GM21825 (cell line): ENCODE measurements around the gene ATP5ME.
"Not testable (repeated sequence)": the region's sequence is repeated elsewhere in the genome, so short reads cannot be mapped to it uniquely, and the experiment has no call there.

Experiments used
- ATAC-seq: cut with Tn5 transposase; IDR thresholded peaks from one replicate; pipeline ENCODE4 v1.9.1; 2021; ENCODE audit warnings: mild to moderate bottlenecking, moderate library complexity; ENCODE audit not compliant: unreplicated experiment

ATP5ME gene

DNA sequence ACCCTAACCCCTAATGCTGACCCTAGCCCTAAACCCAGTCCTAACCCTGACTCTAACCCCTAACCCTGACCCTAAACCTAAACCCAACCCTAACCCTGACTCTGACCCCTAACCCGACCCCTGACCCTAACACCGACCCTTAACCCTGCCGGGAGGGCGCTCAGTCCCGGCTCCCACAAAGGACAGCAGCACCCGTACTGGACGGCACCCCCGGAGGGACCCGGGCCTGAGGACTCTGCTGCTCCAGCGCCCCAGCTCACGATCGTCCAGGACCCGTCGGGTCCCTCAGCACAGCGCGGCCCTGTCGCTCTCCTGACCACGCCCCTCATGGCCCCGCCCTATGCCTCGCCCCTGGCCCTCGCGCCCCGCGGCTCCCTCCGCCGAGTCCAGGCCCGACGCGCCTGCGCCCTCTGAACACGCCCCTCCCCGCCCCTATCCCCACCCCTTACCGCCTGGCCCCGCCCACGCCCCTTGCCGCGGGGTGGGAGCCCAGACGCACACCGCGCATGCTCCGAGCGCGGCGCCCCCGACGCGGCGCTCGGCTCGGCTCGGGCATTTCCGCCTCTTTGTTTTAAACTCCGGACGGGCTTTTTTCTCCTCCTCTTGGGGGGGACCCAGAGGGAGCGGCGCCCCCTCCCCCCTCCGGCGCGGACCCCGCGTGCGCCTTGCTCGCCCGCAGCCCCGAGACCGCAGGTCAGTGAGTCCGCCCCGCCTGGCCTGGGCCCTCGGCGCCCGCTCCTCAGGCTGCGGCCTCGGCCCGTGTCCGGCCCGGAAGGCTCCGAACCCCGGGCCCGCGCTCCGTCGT, 31.4 kb upstream of the ATP5ME start, which contains the start of gene PCGF3:
PCGF3 (plus strand) TSS at position 555 of the 805 bp plus-strand sequence. CDS start 27,849 bp downstream, outside the sequence.
- ATAC-seq: peak; percentile 88

DNA sequence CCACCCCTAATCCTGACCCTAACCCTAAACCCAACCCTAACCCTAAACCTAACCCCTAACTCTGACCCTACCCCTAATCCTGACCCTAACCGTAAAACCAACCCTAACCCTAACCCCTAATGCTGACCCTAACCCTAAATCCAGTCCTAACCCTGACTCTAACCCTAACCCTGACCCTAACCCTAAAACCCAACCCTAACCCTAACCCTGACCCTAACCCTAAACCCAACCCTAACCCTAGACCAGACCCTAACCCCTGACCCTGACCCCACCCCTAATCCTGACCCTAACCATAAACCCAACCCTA, 30.8 kb upstream of the ATP5ME start:
- ATAC-seq: no peak

DNA sequence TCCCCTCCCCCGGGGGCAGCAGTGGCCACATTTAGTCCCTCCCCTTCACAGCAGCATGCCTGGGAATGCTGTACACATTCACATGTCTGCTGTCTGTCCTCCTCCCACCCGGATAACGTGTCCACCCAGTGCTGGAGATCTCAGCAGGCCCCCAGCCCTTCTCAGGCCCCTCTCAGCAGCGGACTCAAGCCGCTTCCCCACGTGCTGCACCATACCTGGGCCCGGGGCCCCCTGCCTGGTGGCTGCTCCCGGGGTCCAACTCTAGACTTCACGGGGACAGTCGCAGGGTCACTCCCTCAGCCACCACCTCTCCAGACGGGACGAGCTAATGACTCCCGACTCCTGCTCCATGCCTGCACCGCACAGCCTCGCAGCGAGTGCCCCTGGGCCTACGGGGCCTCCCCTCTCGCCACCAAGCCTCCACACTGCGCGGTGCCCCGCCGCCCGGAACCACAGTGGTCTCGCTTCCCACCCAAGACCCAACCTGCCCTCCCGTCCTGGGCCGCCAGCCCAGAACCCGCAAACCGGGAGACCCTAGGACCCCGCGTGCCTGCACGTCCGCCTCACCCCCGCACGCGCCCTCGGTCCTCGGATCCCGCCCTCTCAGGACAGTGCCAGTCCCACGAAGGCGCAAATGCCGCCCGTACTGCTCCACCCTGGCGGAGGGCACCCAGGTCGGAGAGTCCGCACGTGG, 30.3 kb upstream of the ATP5ME start:
- no peak for ATAC-seq

DNA sequence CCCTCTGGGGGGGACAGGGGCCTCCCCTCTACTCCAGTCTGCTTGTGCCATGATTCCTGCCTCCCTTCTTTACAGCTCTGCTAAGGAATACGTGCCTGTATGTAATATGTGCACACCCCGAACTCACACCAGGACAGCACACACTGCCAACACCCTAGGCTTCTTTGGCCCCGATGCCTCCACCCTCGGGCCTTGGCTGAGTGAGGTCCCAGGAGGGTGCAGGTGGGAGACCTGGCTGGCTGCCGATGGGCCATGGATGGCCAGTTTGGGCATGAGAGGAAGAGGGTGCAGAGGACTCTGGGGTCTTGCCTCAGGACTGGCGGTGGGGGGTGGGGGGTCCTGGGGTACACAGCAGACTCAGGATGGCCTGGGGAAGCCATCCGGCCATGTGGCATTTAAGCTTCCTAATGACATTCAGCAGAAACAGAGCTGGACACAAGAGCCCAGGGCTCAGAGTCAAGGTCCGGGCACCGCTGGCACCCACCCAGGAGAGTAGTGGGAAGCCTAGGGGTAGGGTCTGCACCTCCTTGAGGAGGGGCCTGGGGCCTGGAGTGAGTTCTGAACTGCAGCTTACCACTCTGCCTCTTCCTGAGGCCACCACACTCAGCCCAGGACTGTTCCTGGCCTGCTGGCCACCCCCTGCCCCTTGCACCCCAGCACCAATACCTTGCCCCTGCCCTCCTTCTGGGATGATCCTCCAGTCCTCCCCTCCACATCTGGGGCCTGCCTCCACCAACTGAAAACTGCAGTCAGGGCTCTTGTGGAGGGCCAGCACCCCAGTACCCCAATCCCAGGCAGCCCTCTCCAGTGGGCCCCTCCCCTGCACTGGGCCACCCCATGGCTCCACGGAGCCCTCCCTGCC, 29.5 kb upstream of the ATP5ME start:
- no peak for ATAC-seq

DNA sequence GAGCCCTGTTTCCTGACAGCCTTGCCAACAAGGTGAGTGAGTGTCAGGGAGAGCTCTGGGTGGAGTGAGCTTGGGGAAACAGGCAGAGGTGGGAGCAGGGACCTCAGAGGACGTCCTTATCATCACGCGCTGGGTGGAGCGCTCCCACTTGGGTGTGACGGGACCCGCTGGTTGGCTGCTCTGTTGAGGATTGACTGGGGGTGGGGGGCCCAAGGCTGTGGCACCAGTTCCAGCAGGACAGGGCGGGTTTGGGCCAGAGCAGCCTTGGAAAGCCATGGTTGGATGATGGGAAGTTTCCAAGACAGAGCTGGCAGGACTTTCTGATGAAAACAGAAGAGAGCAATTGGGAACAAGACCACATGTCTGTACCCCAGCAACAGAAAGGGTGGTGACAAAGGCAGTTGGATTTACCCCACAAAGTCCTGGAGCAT, 28.6 kb upstream of the ATP5ME start:
- no peak for ATAC-seq

DNA sequence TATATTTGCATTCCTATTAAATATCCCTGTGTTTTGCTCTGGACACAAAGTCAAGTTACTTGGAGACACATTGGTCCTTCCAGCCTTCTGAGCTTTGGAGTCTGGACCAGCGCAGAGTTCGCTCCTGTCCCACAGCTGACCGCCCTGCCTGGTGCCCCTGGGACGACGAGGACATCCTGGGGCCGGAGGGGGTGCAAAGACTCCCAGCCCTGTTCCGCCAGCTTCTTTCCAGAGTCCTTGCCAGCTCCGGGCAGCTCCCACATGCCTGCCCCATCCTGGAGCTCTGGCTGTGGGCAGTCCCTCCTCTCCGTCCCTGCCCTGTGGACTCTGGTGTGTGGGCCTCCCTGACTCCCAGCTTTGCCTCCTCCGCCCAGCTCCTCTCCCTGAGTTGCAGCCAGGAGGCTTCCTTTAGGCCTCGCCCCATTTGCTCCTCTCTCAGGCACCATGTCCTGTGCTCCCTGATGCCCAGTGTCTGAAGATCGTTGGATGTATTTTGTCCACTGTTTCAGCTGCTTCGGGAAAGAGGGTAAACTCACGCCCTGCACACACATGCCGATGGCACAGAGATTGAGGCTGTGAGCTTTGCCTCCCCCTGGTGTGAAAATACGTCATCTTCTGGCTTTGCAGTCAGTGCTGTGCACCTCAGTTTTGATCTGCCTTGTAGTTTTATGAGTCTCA, 26.6 kb upstream of the ATP5ME start:
- no peak for ATAC-seq

DNA sequence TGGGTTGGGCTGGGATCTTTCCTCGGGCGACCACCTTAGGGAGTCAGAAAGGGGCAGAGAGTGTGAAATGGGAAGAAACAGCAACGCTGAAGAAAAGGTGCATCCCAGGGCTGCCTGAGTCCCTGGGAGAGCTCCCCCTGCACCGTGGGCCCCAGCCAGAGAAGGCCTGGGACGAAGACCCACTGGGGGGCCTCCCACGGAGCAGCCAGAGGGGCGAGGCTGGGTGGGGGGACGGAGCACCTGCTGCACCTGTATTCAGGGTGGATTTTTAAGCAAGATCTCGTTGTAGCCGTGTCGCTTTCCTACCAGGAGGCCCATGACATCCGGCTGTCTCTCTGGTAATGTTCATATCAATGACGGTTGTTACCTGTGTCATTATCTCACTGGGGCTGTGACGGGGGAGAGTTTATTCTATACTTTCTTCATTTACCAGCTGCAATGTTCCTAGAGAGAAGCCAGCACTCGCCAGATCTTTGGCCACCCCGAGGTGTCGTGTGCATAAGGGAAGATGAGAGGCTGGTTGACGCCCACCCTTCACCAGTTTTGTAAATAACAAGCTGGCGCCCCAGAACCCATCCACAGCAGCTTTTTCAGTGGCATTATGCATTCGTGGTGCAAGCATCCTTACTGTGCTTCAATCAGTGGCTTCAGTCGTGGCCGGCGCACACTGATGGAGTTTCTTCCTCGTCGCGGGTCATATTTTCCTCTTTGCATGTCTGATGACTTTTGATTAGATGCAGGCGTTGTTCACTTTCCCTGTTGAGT, 25.9 kb upstream of the ATP5ME start:
- no peak for ATAC-seq

DNA sequence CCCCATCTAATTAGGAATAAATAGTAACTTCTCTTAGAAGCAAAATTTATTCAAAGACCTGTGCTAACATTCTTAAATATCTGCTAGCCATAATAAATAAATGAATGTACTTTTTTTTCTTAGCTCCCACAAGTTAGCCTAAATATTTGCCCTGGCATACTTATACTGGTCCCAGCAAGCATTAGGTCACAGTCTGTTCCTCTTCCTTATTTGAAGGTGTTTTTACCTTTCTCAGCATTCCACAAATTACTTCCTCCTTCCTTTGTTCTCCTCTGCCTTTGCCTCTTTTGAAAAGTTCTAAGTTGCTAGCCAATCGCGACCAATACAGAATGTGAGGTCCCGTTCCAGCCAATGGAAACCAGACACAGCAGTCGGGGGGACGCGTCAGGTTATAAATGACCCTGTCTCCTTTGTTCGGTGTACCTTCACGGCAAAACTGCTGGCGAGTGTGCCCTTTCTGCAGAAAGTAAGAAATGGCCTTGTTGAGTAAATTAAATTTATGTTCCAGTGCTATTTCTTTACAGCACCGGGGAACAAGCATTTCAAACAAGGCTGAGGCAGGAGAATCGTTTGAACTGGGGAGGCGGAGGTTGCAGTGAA, 20.4 kb upstream of the ATP5ME start:
- not testable (repeated sequence) for ATAC-seq

DNA sequence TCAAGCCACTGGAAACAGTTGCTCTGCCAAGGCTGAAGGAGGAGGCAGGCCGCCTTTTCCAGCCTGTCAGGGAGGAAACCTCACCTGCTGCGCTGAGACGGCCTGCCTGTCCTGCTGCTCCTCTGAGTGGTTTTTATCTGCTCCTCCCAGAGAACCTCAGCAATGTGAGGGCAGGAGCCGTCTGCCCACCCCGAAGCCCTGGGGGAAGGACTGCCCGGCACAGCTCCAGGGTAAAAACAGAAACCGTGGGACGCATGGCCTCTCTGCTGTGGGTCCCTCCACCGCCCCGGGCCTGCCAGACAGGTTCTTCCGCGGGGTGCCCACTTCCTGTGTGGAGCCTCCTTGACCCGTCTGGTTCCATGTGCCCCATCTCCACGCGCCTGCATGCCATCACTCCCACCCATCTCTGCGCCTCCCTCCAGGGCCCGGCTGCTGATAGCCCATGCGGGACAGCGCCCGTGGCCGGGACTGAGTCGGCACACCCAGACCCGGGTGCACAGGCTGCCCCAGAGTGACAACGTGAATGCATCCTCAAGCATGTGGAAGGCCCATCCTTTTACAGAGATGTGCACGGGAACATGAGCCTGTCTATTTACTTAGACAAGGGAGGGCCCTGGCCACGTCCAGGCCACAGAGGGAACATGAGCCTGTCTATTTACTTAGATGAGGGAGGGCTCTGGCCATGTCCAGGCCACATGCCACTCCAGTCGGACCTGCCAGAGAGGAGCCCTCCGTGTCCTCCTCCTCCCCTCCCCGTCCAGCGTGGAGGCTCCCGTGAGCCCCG, 18.9 kb upstream of the ATP5ME start:
- ATAC-seq: no peak

DNA sequence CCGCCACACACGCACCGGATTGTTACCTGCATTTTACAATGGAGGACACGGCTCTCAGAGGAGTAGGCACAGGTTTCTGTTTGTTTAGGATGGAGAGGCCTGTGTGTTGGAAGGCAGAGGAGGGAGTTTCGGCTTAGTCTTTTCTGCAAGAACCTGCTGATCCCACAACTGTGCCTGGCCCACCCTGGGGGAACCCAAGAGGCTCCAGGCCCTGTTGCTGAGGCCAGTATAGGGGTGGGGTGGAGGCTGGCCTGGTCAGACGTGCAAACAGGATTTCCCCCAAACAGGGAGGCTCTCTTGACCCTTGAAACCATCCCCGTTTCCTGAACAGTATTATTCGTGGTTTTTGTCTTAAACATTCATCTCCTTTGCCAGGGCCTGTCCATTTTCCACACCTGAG, 15.6 kb upstream of the ATP5ME start:
- no peak for ATAC-seq

DNA sequence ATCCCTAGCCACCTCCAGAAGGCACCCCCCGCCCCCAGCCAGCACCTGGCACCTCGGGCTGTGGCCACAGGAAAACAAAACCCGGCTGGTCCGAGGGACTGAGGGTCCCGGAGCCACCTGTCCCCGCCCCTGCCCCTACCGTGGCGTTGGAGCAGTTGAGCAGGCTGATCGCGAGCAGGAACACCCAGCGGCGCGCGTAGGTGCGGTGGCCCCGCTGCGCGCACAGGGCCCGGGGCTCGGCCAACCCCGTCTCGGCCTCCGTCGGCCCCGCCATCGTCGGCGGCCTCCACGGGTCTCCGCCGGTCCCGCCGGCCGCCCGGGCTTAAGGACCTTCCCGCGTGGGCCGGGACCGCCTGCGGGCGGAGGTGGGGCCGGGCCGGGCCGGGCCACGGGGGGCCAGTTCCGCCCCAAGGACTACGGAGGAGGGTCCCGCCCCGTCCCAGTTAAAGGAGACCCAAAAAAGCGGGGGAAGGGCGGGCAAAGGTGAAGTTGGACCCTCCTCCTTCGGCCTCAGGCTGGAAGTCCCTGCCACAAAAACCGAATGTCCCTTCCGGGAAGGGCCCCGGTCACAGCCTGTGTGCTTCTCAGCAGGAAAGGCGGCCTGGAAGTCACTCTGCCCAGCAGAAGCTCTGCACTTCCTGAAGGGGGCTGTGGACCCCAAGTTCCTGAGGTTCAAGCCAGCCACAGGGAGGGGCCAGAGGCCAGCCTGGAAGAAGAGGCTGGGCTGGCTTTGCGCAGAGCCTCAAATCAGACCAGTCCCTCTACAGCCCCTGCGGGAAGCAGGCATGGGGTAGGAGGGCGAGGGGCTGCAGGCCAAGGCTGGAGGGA, 15.0 kb upstream of the ATP5ME start, which contains the start of gene SLC49A3:
SLC49A3 (minus strand) TSS at position 298 of the 828 bp plus-strand sequence; CDS start at position 274, 24 bp downstream.
- no peak for ATAC-seq

DNA sequence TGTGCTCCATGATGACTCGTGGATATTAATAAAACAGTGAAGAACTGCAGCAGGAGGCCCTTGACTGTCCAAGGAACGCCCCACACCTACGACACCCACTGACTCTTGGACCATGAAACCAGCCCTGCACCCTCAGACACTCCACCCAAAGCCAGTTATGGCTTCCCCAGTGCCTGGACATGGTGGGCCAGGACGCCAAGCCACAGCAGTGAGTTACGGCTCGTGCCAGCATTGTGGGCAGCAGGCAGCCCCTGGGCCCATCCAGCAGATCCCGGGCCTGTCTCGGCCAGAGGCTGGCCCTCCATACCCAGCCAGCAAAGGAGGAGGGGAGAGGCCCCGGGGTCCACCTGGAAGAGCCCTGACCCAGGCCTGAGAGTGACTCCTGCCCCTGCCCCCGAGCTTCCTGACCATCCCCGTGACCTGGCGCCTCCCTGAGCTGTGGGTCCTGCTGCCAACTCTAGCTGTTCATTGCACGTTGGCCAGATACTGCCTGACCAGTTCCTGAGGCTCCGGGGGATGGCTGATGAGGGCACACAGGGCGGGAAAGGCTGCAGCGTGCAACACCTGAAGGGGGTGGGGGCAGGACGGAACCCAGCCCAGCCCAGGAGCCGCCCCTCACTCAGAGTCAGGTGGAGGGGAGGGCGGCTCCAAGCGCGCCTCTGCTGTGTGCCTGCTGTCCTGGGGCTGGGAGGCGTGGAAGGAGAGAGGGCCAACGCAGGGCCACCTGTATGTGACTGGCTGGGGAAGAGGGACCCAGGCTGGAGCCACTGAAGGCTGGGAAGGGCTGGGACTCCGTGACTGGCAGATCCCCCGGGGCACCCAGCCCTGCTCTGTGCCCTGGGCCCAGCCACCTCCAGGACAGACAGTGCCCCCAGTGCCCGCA, 14.1 kb upstream of the ATP5ME start:
- no peak for ATAC-seq

DNA sequence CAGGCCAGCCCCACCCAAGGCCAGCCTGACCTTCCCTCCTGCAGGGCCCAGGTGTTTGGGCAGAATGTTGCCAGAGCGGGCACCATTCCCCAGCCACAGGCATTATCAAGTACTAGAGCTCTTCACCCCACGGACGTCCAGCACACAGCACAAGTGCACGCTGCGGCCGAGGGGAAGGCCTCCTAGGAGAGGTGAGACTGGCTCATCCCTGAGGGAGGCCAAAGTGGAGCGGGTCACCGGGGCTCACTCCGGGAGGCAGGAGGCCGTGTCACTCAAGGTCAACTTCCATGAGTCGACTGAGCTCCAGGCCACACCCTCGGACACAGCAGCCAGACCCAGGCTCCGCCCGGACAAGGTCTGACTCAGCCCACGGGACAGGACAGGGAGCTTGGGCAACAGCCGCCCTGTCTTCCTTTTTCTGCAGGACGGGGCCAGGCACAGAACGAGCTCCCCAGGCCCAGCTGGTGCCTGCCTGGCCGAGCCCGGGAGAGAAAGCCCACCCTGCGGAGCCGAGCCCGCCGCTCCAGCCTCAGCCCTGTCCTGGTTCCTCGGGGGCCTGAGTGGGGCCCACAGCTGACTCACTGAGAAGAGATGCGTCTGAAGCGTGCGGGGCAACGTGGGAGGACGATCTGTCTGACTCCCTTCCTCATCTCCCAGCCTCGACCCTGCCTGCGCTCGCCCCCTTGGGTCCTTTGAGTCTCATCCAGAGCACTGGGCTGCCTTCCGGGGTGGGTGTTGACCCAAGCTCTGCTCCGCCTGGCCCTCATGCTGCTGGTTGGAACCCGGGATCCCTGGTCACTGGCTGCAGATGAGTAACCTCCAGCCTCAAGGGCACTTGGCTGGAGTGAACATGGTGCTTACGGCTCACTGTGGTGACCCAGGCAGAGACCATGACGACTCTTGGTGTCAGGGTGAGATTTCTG, 13.2 kb upstream of the ATP5ME start:
- ATAC-seq: no peak

DNA sequence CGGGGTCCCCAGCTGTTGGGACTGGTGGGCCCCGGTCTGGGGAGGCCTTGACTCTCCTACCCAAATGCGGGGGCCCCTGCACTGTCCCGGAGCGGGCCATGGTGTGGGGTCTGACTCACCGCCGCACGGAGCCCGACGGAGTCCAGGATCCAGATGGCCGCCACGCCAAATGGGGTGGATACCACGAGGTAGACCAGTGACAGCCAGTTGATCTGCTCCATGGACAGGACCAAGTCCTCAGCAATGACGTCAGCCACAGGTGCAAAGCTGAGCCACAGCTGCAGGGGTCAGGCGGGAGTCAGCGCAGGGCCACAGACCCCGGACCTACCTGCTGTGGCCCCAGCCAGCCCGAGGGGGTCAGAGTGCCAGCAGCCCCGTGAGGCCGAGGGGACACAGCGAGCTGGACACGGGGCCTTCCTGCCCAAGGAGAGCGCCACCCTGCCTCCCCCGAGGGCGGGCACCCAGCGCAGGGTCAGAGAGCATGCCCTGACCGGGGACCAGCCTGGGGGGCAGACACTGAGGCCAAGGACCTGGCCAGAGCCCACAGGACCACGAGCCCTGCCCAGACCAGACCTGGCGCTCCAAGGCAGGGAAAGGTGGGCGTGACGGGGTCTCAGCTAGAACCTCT, 12.5 kb upstream of the ATP5ME start:
- no peak for ATAC-seq

DNA sequence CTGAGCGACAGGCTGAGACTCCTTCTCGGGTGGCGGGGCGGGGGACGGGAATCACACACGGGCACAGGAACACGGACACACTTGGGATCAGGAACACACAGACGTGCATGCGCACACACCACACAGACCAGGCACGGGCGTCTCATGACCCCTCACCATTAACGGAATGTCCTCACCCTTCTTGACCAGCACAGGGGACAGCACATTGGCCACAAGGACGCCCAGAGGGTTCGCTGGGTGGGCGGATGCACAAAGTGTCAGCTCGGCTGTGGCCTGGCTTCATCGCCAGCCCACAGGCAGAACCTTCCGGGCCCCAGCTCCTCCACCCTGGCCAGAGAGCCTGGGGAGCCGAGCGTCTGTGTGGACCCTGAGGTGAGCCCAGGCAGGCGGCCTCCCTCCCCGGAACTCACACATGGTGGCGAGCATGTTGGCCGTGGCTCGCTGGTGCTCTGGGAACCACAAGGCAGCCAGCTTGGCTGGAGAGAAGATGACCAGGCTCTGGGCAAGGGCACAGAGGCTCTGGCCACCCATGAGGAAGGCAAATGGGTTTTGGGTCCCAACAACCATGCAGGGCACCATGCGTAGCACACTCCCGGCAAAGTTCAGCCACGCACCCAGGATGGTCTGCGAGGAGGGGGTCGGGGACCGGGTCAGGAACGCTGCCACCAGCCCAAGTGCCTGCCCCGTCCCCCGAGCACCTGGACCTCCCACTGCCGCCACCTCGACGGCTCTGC, 11.8 kb upstream of the ATP5ME start:
- ATAC-seq: no peak
